Transverse colon (tissue), 4 donors: ENCODE results near the gene OLFML2B. TPM values are rescaled to one million over a fixed set of nuclear protein-coding genes. Genes with fewer than 3 reads are reported as not detected.
"Not testable (repeated sequence)": the region's sequence is repeated elsewhere in the genome, so short reads cannot be mapped to it uniquely, and the experiment has no call there.

ENCODE experiments used
- DNase-seq: peaks from one replicate; pipeline ENCODE4 v3.0.0-alpha.2; 2019
- H3K27ac ChIP-seq, 4 donors: fragments of 200-600 bp; sonication (generic); 2 replicates each; pipeline ENCODE4 v1.5.1; 2016 to 2018; ENCODE audit warnings: inconsistent platforms in 4 of 4
- H3K27me3 ChIP-seq: fragments of 200-600 bp; sonication (generic); 2 replicates; pipeline ENCODE4 v1.5.1; 2017; ENCODE audit warnings: inconsistent platforms
- H3K36me3 ChIP-seq, 4 donors: fragments of 200-600 bp; sonication (generic); 2 replicates each; pipeline ENCODE4 v1.5.1; 2017 to 2019; ENCODE audit warnings: inconsistent platforms in 4 of 4
- H3K4me1 ChIP-seq, 4 donors: fragments of 200-600 bp; sonication (generic); 2 replicates each; pipeline ENCODE4 v1.5.1; 2017 to 2020; ENCODE audit warnings: inconsistent platforms in 4 of 4
- H3K4me3 ChIP-seq, 4 donors: fragments of 200-600 bp; sonication (generic); 1 replicate in 1 of 4; 2 replicates in 3 of 4; pipeline versions ENCODE4 v1.5.1 to v1.6.1; 2017 to 2019; ENCODE audit warnings: inconsistent platforms in 4 of 4
- H3K9me3 ChIP-seq, 2 donors: fragments of 200-600 bp; sonication (generic); 2 replicates each; pipeline ENCODE4 v1.5.1; 2017 to 2019; ENCODE audit warnings: inconsistent platforms in 2 of 2
- CTCF ChIP-seq, 5 experiments: fragments of 200-600 bp in 3 of 5; fragments of 450-650 bp in 2 of 5; sonication (generic) in 3 of 5; IDR thresholded peaks; 1 replicate in 2 of 5; 2 replicates in 3 of 5; pipeline ENCODE4 v1.5.1; 2016 to 2017; ENCODE audit warnings: antibody characterized with exemption in 5 of 5, inconsistent platforms in 3 of 5, mild to moderate bottlenecking in 2 of 5, moderate library complexity in 1 of 5
- EP300 ChIP-seq: sonication (generic); formaldehyde crosslinking; IDR thresholded peaks from one replicate; pipeline ENCODE4 v1.6.1; 2017; ENCODE audit warnings: antibody characterized with exemption, low read depth
- POLR2A ChIP-seq: fragments of 450-650 bp; IDR thresholded peaks from one replicate; pipeline ENCODE4 v1.6.1; 2016; ENCODE audit warnings: antibody characterized with exemption, mild to moderate bottlenecking, moderate library complexity
- POLR2AphosphoS5 ChIP-seq, 3 donors: sonication (generic); formaldehyde crosslinking; IDR thresholded peaks; one replicate each; pipeline ENCODE4 v1.6.1; 2016; ENCODE audit warnings: antibody characterized with exemption in 3 of 3
- WGBS, 2 donors: methylation state at CpG; one replicate each; pipeline ENCODE4 v1.1.5; 2018; ENCODE audit warnings: low coverage in 1 of 2; 5-methylcytosine and 5-hydroxymethylcytosine counted together
- in situ Hi-C, 4 donors: fragments of 200-750 bp; cut with MboI; loops; one replicate each; pipeline versions ENCODE4 v1.15.0 to v1.15.1; 2017; ENCODE audit warnings: low sequenced_read_pairs in 3 of 4, low pct_ligation_motif_present in 1 of 4, low pct_unique_long_range_greater_than_20kb in 1 of 4
- intact Hi-C: fragments of 100-400 bp; cut with DNase I; formaldehyde crosslinking; loops from one replicate; pipeline ENCODE4 v1.15.1; 2023; ENCODE audit warnings: low total_unique reads
- total RNA-seq, 4 donors: library from RNA; depleted of rRNA; stranded (reverse); fragments of >200 nt; gene quantifications; one replicate each; pipeline ENCODE4 v1.1.0, GENCODE V29; 2016

Gene OLFML2B
- total RNA-seq, 4 donors from 2014 or later: 1.6 to 5.2 (median 3.7) TPM

DNA sequence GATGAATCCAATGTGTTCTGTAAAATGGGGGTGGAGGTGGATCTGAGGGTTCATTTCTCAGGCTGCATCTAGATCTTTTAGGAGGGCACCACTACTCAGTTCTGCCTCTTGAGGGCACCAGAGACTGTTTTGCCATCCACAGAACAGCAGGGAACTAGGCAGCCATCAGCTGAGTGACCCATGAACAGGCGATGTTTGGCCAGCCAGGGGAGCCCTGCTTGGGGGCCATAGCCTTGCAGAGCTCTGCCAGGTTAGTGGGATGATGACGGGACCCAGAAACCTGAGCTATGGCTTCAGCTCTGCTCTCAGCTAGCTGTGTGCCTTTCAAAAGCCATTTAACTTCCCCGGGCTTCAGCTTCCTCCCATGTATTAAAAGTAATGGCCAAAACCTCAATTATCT, 32.4 kb upstream of the OLFML2B start:
- Histone ChIP-seq H3K27ac (no peak overlapping the region), H3K36me3 (no peaks in the 10 kb centered on the region), H3K4me3 (no peak overlapping the region), H3K27me3 (no peaks in the 10 kb centered on the region), H3K9me3 (no peaks in the 10 kb centered on the region), H3K4me1 (peaks cover 0 to 5% (median 0%) of the 10 kb centered on the region in 4 donors)
- intact Hi-C loops (loop anchor here (5.0 kb wide), 2 partner anchors 221 to 341 kb away; no protein-coding TSS in a partner anchor), in situ Hi-C loops (loop anchor here (10.0 kb wide), 3 partner anchors 219 to 339 kb away; partner anchors contain the start of gene C1orf226 (in 1 of the 4))
- 30% methylated on average over 3 of the region's 3 CpGs; no CpG with 5 or more reads in 1 of the 2 donors for WGBS, 2 donors
- DNase-seq: peak; percentile 72
- TF ChIP-seq CTCF (IDR thresholded peaks at IDR 0.05): peak; percentile 83 to 93 (median 86)
- no peak for TF ChIP-seq POLR2A

DNA sequence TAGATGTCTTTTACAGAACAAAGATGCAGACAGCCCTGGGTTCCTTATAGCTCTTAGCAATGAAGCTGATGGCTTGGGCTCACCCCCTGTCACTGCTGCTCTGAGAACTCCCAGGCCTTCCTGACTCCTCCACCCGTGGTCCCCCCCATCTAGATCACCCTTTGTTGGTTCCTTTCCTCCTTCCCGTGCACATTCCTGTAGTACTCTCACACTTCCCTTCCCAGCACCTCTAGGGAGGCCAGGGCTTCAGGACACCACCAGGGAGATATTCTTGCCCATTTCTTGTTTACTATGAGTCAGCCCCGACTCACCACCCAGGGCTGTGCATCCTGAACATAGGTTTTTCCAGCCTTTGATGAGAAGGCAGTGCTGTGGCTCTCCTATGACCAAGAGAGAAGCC, 31.4 kb upstream of the OLFML2B start:
- intact Hi-C loops (loop anchor here (5.0 kb wide), 2 partner anchors 222 to 342 kb away; no protein-coding TSS in a partner anchor), in situ Hi-C loops (loop anchor here (10.0 kb wide), 3 partner anchors 220 to 340 kb away; partner anchors contain the start of gene C1orf226 (in 1 of the 4))
- no peaks in the 10 kb centered on the region for H3K27me3 ChIP-seq
- no peak for TF ChIP-seq EP300
- TF ChIP-seq CTCF (IDR thresholded peaks at IDR 0.05): no peak
- TF ChIP-seq POLR2AphosphoS5 (IDR thresholded peaks at IDR 0.05): no peak
- no peak for TF ChIP-seq POLR2A
- no peaks in the 10 kb centered on the region for H3K36me3 ChIP-seq
- no peak for DNase-seq
- whole genome bisulfite sequencing, 2 donors: 47% methylated on average over 3 of the region's 3 CpGs; no CpG with 5 or more reads in 1 of the 2 donors
- no peak overlapping the region for H3K27ac ChIP-seq
- no peak overlapping the region for H3K4me3 ChIP-seq
- H3K4me1 ChIP-seq: peaks cover 0 to 5% (median 0%) of the 10 kb centered on the region in 4 donors
- H3K9me3 ChIP-seq: no peaks in the 10 kb centered on the region

- H3K36me3 ChIP-seq, H3K4me3 ChIP-seq, H3K27ac ChIP-seq, H3K27me3 ChIP-seq, intact Hi-C loops, DNase-seq, H3K9me3 ChIP-seq, H3K4me1 ChIP-seq: not testable (repeated sequence)
- in situ Hi-C loops: loop anchor here (10.0 kb wide), 3 partner anchors 221 to 341 kb away; partner anchors contain the start of gene C1orf226 (in 1 of the 4)
- WGBS, 2 donors: 90 to 96% methylated on average over 3 of the region's 3 CpGs
Observed at GRCh38 chr1:162053949-162054348, 30.3 kb upstream of the OLFML2B start.

DNA sequence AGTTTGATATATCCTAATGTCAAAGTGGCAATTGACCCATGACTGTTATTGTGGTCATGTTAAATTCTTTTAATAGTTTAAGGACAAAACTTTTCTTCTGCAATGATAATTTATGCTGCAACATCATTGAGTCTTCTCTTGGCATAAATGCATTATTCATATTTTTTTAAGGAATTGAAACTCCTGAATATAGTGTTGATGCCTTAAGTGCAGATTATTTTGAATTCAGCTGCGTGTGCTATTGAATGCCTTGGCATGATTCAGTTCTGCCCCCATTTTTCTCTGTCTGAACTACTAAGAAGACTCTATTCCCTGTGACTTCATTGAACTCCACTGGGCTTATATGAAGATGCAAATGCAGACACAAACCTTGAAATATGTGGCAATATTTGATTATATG, 23.3 kb upstream of the OLFML2B start:
- in situ Hi-C loops: loop anchor here in 1 of 4 donors (25.0 kb wide), 1 partner anchor 260 kb away; no protein-coding TSS in a partner anchor
- 44 to 67% methylated on average over 1 of the region's 1 CpG for WGBS, 2 donors
- TF ChIP-seq POLR2A (no peak), CTCF (IDR thresholded peaks at IDR 0.05) (no peak), POLR2AphosphoS5 (IDR thresholded peaks at IDR 0.05) (no peak), EP300 (no peak)
- DNase-seq: no peak
- Histone ChIP-seq H3K4me1 (no peaks in the 10 kb centered on the region), H3K4me3 (no peak overlapping the region), H3K27ac (no peak overlapping the region), H3K36me3 (no peaks in the 10 kb centered on the region), H3K27me3 (no peaks in the 10 kb centered on the region), H3K9me3 (no peaks in the 10 kb centered on the region)
- intact Hi-C loops: no loop called here

DNA sequence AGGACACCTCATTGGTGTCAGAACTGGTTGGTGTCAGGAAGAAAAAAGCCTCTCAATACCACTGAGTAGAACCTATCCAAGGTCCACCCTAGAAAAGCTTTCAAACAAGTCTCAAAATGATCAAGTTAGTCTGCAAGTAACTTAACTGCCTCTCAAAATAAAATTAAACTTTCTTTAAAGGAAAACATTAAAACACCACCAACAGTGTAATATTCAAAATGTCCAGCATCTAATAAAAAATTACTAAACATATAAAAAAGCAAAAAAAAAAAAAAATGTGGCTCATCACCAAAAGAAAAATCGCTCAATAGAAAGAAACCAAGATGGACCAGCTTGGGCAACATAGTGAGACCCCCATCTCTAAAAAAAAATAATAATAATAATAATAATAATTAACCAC, 18.7 kb upstream of the OLFML2B start:
- H3K27ac ChIP-seq: no peak overlapping the region
- H3K4me1 ChIP-seq: no peaks in the 10 kb centered on the region
- intact Hi-C loops (no loop called here), in situ Hi-C loops (loop anchor here in 1 of 4 donors (25.0 kb wide), 1 partner anchor 255 kb away; no protein-coding TSS in a partner anchor)
- DNase-seq: no peak
- no peaks in the 10 kb centered on the region for H3K9me3 ChIP-seq
- TF ChIP-seq CTCF (IDR thresholded peaks at IDR 0.05): no peak
- H3K27me3 ChIP-seq: no peaks in the 10 kb centered on the region
- H3K4me3 ChIP-seq: no peak overlapping the region
- H3K36me3 ChIP-seq: no peaks in the 10 kb centered on the region
- WGBS, 2 donors: 100% methylated on average over 1 of the region's 1 CpG
